Measurements from ENCODE around the gene FAM13C.

DNA sequence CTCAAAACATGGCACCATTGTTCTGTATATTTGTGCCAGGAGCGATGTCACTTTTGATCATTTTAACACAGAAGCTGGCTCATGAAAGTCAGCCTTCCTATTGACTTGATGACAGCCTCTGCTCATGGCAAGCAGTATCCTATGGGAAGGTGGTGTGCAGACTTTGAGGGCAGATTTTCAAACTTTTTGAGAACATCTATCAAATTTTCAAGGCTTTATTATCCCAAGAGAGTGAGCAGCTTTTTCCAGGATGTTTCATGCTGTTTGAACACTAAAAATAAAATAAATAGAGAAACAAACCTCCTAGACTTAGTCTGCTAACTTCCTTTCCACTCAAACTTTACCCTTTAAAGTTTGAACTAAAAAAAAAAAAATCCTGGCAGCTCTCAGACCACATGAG, 20.3 kb downstream of the FAM13C start:
- no peak for TF ChIP-seq CTCF (IDR thresholded peaks at IDR 0.05)
- no peak for TF ChIP-seq EP300 (IDR thresholded peaks at IDR 0.05; ENCODE audit: borderline replicate concordance in 1 of 2, low read depth in 1 of 2, low read length in 1 of 2)
- TF ChIP-seq ZBTB33 (IDR thresholded peaks at IDR 0.05; ENCODE audit: borderline replicate concordance, low read depth): no peak
- TF ChIP-seq SMC3 (IDR thresholded peaks at IDR 0.05; ENCODE audit: low read depth, low read length): no peak
- no peak for TF ChIP-seq GATA2 (CRISPR knock-in tag; IDR thresholded peaks at IDR 0.05)
- TF ChIP-seq TCF12 (IDR thresholded peaks at IDR 0.05): no peak
- no peak for TF ChIP-seq JUND (IDR thresholded peaks at IDR 0.05)
- TF ChIP-seq MAX (IDR thresholded peaks at IDR 0.05; ENCODE audit: low read depth): no peak
- TF ChIP-seq POLR2AphosphoS5 (IDR thresholded peaks at IDR 0.05; ENCODE audit: low read depth, low read length): no peak
- no peak for TF ChIP-seq YY1 (IDR thresholded peaks at IDR 0.05; ENCODE audit: low read depth)
- TF ChIP-seq IRF3 (IDR thresholded peaks at IDR 0.05; ENCODE audit: low read depth, low read length): no peak
- no peak for TF ChIP-seq EZH2phosphoT487 (IDR thresholded peaks at IDR 0.05; ENCODE audit: borderline replicate concordance, low read depth)
